NB4 (cell line): Measurements from ENCODE around the gene SYNPO.

Experiments used
- CTCF ChIP-seq: IDR thresholded peaks from one replicate; pipeline ENCODE4 v1.5.1; 2012; ENCODE audit warnings: low read depth, low read length
- MYC ChIP-seq: IDR thresholded peaks from 2 replicates; pipeline ENCODE4 v1.6.1; 2011; ENCODE audit warnings: low read depth, low read length
- POLR2A ChIP-seq: IDR thresholded peaks from 2 replicates; pipeline ENCODE4 v1.6.1; 2011; ENCODE audit warnings: mild to moderate bottlenecking; ENCODE audit not compliant: insufficient read length; ENCODE audit errors: extremely low read depth

DNA sequence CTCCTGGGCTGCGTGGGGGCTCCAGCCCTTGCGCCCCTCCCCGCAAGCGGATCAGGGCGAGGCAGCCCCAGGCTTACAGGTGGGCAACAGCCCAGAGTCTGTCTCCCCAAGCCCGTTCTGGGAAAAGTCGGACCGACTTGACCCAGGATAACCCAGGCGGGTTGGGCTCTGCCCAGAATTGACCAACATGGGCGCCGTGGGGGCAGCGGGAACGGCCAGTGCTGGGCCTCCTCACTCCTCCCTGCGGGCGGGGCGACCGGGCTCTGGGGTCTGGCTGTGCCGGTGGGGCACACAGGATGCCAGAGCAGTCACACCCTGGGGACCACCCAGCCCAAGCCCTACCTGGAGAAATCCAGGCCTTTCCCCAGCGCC is 15.3 kb upstream of the SYNPO start:
- no peak for TF ChIP-seq POLR2A
- no peak for TF ChIP-seq CTCF
- TF ChIP-seq MYC: no peak
